Colonic mucosa (tissue), 4 donors: Measurements from ENCODE around the gene THSD7A. TPM values are rescaled to one million over a fixed set of nuclear protein-coding genes. Genes with fewer than 3 reads are reported as not detected.

Experiments
- DNase-seq: peaks from one replicate; pipeline ENCODE4 v3.0.0-alpha.2; 2020
- H3K27ac ChIP-seq: fragments of 200-600 bp; one replicate; pipeline ENCODE4 v1.8.0; 2021
- H3K27me3 ChIP-seq: fragments of 200-600 bp; one replicate; pipeline ENCODE4 v1.8.0; 2021
- H3K36me3 ChIP-seq: fragments of 200-600 bp; one replicate; pipeline ENCODE4 v1.8.0; 2021
- H3K4me1 ChIP-seq: fragments of 200-600 bp; one replicate; pipeline ENCODE4 v1.8.0; 2021; ENCODE audit warnings: mild to moderate bottlenecking
- H3K4me3 ChIP-seq: fragments of 200-600 bp; one replicate; pipeline ENCODE4 v1.8.0; 2021
- H3K9ac ChIP-seq, 2 donors: one replicate each; pipeline ENCODE4 v1.7.0; 2013; ENCODE audit warnings: control low read depth in 2 of 2, low read depth in 2 of 2, low read length in 2 of 2
- H3K9me3 ChIP-seq: fragments of 200-600 bp; one replicate; pipeline ENCODE4 v1.8.0; 2021
- intact Hi-C: fragments of 100-400 bp; cut with DNase I; formaldehyde crosslinking; loops from one replicate; pipeline ENCODE4 v1.14.1; 2022
- total RNA-seq, 2 donors: library from RNA; stranded (reverse); fragmentation: NEBNext Ultra II Directional in 1 of 2; extraction: Animal tissue kit (Norgen Biotek cat#: 25700) in 1 of 2; gene quantifications; one replicate each; pipeline ENCODE4 v1.2.1, GENCODE V29; 2021
- TF ChIP-seq, protein P1 (sequence below): fragments of 200-600 bp; IDR thresholded peaks from one replicate; pipeline ENCODE4 v1.8.0; 2022; ENCODE audit warnings: antibody characterized with exemption, mild to moderate bottlenecking
- donor health status: healthy.
- donor health status: DM: no; HTN: no; CAD: no.
- donor health status: DM: no; HTN: no; CAD: no.

The THSD7A gene
- total RNA-seq, 2 donors from 2014 or later, result 2.1 to 2.3 TPM

DNA sequence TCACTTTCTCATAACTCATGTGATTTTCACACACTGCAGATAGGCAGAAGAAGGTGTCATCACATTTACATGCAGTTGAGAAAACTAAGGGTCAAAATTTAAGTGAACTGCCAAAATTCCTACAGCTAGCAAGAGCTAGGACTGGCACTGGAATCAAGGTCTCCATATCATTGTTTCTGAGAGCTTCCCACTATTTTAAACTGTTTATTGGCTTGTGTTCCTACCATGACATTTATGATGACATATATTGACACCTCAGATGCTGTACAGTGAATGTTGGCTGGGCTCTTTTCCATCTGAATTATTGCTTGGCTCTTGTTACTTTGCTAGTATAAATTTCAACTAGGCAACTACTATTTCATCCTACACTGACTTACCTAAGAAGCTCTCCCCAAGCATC is 2.0 kb downstream of the THSD7A start:
- no peak overlapping the region for H3K4me3 ChIP-seq
- H3K27ac ChIP-seq, result no peak overlapping the region
- TF ChIP-seq, protein P1, sequence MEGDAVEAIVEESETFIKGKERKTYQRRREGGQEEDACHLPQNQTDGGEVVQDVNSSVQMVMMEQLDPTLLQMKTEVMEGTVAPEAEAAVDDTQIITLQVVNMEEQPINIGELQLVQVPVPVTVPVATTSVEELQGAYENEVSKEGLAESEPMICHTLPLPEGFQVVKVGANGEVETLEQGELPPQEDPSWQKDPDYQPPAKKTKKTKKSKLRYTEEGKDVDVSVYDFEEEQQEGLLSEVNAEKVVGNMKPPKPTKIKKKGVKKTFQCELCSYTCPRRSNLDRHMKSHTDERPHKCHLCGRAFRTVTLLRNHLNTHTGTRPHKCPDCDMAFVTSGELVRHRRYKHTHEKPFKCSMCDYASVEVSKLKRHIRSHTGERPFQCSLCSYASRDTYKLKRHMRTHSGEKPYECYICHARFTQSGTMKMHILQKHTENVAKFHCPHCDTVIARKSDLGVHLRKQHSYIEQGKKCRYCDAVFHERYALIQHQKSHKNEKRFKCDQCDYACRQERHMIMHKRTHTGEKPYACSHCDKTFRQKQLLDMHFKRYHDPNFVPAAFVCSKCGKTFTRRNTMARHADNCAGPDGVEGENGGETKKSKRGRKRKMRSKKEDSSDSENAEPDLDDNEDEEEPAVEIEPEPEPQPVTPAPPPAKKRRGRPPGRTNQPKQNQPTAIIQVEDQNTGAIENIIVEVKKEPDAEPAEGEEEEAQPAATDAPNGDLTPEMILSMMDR, result no peak
- H3K9me3 ChIP-seq, result no peaks in the 10 kb centered on the region
- no peaks in the 10 kb centered on the region for H3K27me3 ChIP-seq
- H3K9ac ChIP-seq, result no peak overlapping the region
- DNase-seq, result no peak
- intact Hi-C loops, result loop anchor here (10.0 kb wide), 2 partner anchors 395 to 495 kb away; no protein-coding TSS in a partner anchor
- H3K36me3 ChIP-seq, result no peaks in the 10 kb centered on the region
- H3K4me1 ChIP-seq, result no peaks in the 10 kb centered on the region

DNA sequence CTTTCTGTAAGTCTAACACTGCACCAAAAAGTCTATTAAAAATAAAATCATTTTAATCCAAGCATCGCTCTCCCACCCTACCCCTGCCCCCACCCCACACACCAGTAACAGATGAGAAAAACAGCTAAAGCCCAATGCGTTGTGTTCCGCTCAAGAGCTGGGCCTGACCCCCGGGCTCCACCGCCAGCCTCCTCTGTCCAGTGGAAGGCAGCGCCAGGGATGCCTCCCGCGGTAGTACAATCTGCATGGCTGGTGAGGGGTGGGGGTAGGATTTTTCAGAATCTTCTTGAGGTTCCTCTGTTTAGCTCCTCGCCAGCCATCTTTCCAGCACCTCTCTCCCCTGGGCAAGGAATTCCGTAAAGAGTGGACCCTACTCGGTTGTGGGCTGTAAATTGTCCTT is 12.1 kb downstream of the THSD7A start:
- Histone ChIP-seq H3K9me3 (no peaks in the 10 kb centered on the region), H3K9ac (no peak overlapping the region), H3K4me3 (no peak overlapping the region), H3K4me1 (no peaks in the 10 kb centered on the region), H3K27ac (no peak overlapping the region), H3K36me3 (no peaks in the 10 kb centered on the region), H3K27me3 (no peaks in the 10 kb centered on the region)
- no peak for DNase-seq
- intact Hi-C loops, result no loop called here
- TF ChIP-seq, protein P1, result no peak

- no peaks in the 10 kb centered on the region for H3K4me1 ChIP-seq
- intact Hi-C loops, result no loop called here
- H3K9me3 ChIP-seq, result no peaks in the 10 kb centered on the region
- no peak overlapping the region for H3K27ac ChIP-seq
- TF ChIP-seq, protein P1, result no peak
- no peaks in the 10 kb centered on the region for H3K27me3 ChIP-seq
- no peak for DNase-seq
- no peak overlapping the region for H3K4me3 ChIP-seq
- no peak overlapping the region for H3K9ac ChIP-seq
- H3K36me3 ChIP-seq, result no peaks in the 10 kb centered on the region
Observed at GRCh38 chr7:11819271-11819670, 12.7 kb downstream of the THSD7A start.

DNA sequence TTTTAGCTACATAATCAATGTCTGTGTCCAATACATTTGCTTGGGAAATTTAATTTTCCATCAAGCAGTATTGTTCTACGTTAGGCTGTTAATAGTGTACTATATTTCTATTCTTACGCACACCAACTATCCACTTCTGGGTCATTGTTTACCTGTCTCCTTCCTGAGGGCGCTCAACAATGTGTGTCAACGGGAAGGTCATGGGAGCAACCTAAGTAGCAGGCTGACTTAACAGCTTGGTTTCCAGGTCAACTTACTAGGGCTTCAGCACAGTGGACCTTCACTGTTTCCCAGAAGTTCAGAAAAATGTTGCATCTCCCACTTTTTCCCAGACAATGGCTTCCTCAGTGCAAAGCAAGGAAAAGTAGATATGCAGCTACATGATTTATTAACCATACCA is 13.7 kb downstream of the THSD7A start:
- H3K36me3 ChIP-seq, result no peaks in the 10 kb centered on the region
- intact Hi-C loops, result no loop called here
- no peak for DNase-seq
- no peak overlapping the region for H3K9ac ChIP-seq
- H3K9me3 ChIP-seq, result no peaks in the 10 kb centered on the region
- H3K27me3 ChIP-seq, result no peaks in the 10 kb centered on the region
- no peak overlapping the region for H3K4me3 ChIP-seq
- no peaks in the 10 kb centered on the region for H3K4me1 ChIP-seq
- TF ChIP-seq, protein P1, result no peak
- no peak overlapping the region for H3K27ac ChIP-seq

- intact Hi-C loops, result no loop called here
- no peak for DNase-seq
- H3K9ac ChIP-seq, result no peak overlapping the region
- no peak overlapping the region for H3K4me3 ChIP-seq
- no peaks in the 10 kb centered on the region for H3K4me1 ChIP-seq
- no peaks in the 10 kb centered on the region for H3K27me3 ChIP-seq
- no peak overlapping the region for H3K27ac ChIP-seq
- H3K9me3 ChIP-seq, result no peaks in the 10 kb centered on the region
- no peaks in the 10 kb centered on the region for H3K36me3 ChIP-seq
- TF ChIP-seq, protein P1, result no peak
Observed at GRCh38 chr7:11817111-11817740, 14.8 kb downstream of the THSD7A start.
